Activated CD8-positive, alpha-beta memory T cell treated with anti-CD3 and anti-CD28 coated beads for 36 hours (primary cell): ENCODE results near the gene CRYBG1. TPM values are rescaled to one million over a fixed set of nuclear protein-coding genes. Genes with fewer than 3 reads are reported as not detected.

ENCODE experiments used
- CTCF ChIA-PET: fragments of 350-600 bp; sonication (Branson Sonifier 250); formaldehyde crosslinking; loops from one replicate; lab custom pipeline; 2021; ENCODE audit warnings: antibody characterized with exemption; lab: Charles Lee
- POLR2A ChIA-PET: fragments of 350-600 bp; sonication (Branson Sonifier 250); formaldehyde crosslinking; loops from one replicate; lab custom pipeline; 2021; ENCODE audit warnings: antibody characterized with exemption; lab: Charles Lee
- total RNA-seq, 2 experiments: library from RNA; stranded (reverse); gene quantifications; one replicate each; pipeline ENCODE4 v1.2.3, GENCODE V29; 2021

The CRYBG1 gene
- total RNA-seq, 2 experiments from 2014 or later, result 31.8 to 32.3 TPM

GRCh38 chr6:106512048-106512967 is 151.8 kb downstream of the CRYBG1 start:
- ChIA-PET CTCF (interaction anchor here (0.6 to 4.4 kb wide), 19 partner anchors 9 to 486 kb away, joined by 3 to 31 read pairs (median 4); no protein-coding TSS in a partner anchor), POLR2A (interaction anchor here (0.6 to 2.6 kb wide), 9 partner anchors 9 to 187 kb away, joined by 3 to 26 read pairs (median 3); partner anchors contain the start of gene ATG5)

DNA sequence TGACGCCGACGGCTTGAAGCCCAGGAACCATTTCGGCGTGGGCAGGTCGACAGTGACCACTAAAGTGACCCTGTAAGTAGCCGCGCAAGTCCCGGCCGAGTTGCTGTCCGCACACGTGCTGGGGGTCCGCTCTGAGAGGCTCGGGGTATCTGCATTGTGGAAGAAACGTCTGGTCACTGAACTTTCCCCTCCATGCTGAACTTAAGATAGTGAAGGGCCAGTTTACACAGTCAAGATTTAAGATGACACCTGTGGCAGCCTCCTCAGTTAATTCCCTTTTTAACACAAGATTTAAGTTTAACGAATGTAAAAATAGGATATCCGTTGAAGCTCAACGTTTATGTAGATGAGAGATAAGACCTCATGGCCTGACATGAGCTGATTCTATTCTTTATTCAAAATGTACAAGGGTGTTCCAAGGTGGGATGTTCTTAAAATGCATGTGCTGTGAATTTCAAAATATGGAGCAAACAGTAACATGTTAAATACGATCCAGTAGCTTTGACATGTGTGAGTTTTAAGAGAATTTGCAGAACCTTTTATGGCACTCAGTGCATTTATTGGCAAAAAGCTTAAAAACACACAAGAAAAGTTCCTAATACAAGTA is 152.6 kb downstream of the CRYBG1 start:
- CTCF ChIA-PET, result interaction anchor here (0.9 to 4.4 kb wide), 15 partner anchors 8 to 72 kb away, joined by 3 to 31 read pairs (median 5); no protein-coding TSS in a partner anchor
- POLR2A ChIA-PET, result interaction anchor here (0.6 to 2.6 kb wide), 8 partner anchors 9 to 188 kb away, joined by 3 to 26 read pairs (median 3); partner anchors contain the start of gene ATG5

DNA sequence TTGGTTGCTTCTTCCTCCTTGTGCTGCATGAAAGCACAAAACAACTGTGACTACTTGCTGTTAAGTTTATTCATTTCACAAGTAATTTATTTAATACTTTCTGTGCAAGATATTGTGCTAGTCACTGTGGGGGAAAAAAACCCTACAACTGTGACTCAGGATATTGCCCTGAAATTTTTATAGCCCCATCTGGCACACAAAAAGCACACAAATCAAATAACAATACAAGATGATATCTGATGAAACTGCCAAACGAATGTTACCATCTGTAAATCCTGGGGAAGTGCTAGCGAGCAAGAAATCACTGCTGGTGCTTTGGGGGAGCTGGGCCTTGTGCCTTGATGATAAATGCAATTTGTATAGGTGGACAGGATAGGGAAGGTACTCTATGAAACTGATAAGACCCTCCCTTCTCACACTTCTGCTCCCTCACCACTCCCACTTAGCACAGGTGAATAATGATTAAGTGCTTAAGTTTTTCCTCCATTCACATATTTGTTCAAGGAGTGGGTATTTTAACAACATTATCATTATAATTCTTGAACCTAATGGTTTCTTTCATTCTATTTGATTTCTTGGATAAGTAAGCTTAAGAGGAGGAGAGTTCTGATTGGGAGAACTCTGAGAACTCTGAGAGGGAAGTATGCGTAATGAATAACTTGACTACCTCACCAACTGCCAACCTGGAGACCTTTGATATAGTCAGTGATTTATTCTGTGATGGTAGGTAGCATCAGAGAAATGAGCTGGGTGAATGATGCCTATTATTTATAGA is 153.5 kb downstream of the CRYBG1 start:
- ChIA-PET CTCF (interaction anchor here (0.9 to 4.4 kb wide), 6 partner anchors 9 to 69 kb away, joined by 3 to 19 read pairs (median 4); no protein-coding TSS in a partner anchor), POLR2A (interaction anchor here (1.0 kb wide), 1 partner anchor 33 kb away, joined by 3 read pairs; no protein-coding TSS in a partner anchor)

DNA sequence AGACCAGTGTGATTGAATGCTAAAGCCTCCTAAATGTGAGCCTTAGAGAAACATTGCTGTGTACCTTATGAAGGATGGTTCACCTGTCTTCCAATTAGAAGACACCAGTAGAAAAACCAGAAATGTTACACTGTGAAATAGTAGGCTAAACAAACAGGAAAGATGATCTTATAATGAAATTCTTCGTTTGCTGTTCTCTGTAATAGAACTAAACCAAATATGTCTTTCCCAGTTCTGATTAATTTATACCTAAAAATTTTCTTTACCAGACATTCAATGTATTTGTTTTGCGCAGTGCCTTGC is 154.0 kb downstream of the CRYBG1 start:
- ChIA-PET POLR2A (no interaction called here), CTCF (interaction anchor here (1.0 to 4.4 kb wide), 4 partner anchors 8 to 69 kb away, joined by 3 to 19 read pairs (median 8); no protein-coding TSS in a partner anchor)

- POLR2A ChIA-PET, result interaction anchor here (0.6 kb wide), 1 partner anchor 520 kb away, joined by 3 read pairs; no protein-coding TSS in a partner anchor
- CTCF ChIA-PET, result interaction anchor here (1.0 kb wide), 1 partner anchor 42 kb away, joined by 3 read pairs; no protein-coding TSS in a partner anchor
Observed at GRCh38 chr6:106515582-106515981, 155.1 kb downstream of the CRYBG1 start.

GRCh38 chr6:106516616-106517015 is 156.1 kb downstream of the CRYBG1 start:
- POLR2A ChIA-PET, result no interaction called here
- CTCF ChIA-PET, result interaction anchor here (1.0 kb wide), 2 partner anchors 18 to 43 kb away, joined by 3 to 4 read pairs; no protein-coding TSS in a partner anchor

GRCh38 chr6:106517706-106518105 is 157.2 kb downstream of the CRYBG1 start:
- POLR2A ChIA-PET, result no interaction called here
- CTCF ChIA-PET, result no interaction called here

DNA sequence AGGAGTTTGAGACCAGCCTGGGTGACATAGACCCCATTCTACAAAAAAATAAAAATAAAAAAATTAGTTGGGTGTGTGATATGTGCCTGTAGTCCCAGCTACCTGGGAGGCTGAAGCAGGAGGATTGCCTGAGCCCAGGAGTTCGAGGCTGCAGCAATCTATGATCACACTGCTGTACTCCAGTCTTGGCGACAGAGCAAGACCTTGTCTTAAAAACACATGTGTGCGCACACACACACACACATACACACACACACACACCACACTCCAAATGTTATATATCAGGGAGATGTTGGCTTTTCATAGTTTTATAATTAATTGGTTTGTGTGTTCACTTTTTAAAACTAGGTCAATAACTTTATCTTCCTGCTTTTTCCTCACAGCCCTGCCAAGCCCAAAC is 158.2 kb downstream of the CRYBG1 start:
- CTCF ChIA-PET, result interaction anchor here (1.1 to 4.3 kb wide), 3 partner anchors 7 to 47 kb away, joined by 5 to 31 read pairs (median 18); no protein-coding TSS in a partner anchor
- POLR2A ChIA-PET, result interaction anchor here (1.0 to 2.9 kb wide), 2 partner anchors 16 to 34 kb away, joined by 3 to 17 read pairs; no protein-coding TSS in a partner anchor

DNA sequence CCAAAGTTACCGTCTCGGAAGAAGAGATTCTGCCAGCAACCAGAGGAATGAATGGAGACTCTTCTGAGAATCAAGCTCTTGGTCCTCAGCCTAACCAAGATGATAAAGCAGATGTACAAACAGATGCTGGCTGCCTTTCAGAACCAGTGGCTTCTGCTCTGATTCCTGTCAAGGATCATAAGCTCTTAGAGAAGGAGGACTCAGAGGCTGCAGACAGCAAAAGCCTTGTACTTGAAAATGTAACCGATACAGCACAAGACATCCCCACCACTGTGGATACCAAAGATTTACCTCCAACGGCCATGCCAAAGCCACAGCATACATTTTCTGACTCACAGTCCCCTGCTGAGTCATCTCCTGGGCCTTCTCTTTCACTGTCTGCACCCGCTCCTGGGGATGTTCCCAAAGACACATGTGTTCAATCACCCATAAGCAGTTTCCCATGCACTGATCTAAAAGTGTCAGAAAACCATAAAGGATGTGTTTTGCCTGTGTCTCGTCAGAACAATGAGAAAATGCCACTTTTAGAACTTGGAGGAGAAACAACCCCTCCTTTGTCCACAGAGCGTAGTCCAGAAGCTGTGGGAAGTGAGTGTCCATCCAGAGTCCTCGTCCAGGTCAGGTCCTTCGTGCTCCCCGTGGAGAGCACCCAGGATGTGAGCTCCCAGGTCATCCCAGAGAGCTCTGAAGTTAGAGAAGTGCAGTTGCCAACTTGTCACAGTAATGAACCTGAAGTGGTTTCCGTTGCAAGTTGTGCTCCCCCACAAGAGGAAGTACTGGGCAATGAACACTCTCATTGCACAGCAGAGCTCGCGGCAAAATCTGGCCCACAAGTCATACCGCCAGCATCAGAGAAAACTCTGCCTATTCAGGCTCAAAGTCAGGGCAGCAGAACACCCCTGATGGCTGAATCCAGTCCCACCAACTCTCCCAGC is 159.2 kb downstream of the CRYBG1 start:
- ChIA-PET CTCF (interaction anchor here (1.0 to 4.3 kb wide), 5 partner anchors 8 to 46 kb away, joined by 3 to 31 read pairs (median 10); no protein-coding TSS in a partner anchor), POLR2A (interaction anchor here (0.6 to 2.9 kb wide), 4 partner anchors 15 to 33 kb away, joined by 3 to 17 read pairs (median 4); no protein-coding TSS in a partner anchor)

DNA sequence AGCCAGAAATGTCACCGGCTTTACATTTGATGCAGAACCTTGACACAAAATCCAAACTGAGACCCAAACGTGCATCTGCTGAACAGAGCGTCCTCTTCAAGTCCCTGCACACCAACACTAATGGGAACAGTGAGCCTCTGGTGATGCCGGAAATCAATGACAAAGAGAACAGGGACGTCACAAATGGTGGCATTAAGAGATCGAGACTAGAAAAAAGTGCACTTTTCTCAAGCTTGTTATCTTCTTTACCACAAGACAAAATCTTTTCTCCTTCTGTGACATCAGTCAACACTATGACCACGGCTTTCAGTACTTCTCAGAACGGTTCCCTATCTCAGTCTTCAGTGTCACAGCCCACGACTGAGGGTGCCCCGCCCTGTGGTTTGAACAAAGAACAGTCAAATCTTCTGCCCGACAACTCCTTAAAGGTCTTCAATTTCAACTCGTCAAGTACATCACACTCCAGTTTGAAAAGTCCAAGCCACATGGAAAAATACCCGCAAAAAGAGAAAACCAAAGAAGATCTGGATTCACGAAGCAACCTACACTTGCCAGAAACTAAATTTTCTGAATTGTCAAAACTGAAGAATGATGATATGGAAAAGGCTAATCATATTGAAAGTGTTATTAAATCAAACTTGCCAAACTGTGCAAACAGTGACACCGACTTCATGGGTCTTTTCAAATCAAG is 160.3 kb downstream of the CRYBG1 start:
- ChIA-PET POLR2A (interaction anchor here (0.5 to 2.9 kb wide), 5 partner anchors 9 to 32 kb away, joined by 3 to 26 read pairs (median 6); no protein-coding TSS in a partner anchor), CTCF (interaction anchor here (0.7 to 4.3 kb wide), 5 partner anchors 9 to 186 kb away, joined by 3 to 31 read pairs (median 10); no protein-coding TSS in a partner anchor)

- POLR2A ChIA-PET, result interaction anchor here (0.9 to 2.9 kb wide), 3 partner anchors 10 to 24 kb away, joined by 3 to 26 read pairs (median 4); no protein-coding TSS in a partner anchor
- CTCF ChIA-PET, result interaction anchor here (0.9 to 4.3 kb wide), 7 partner anchors 9 to 44 kb away, joined by 3 to 31 read pairs (median 4); no protein-coding TSS in a partner anchor
Observed at GRCh38 chr6:106522562-106523250, 162.2 kb downstream of the CRYBG1 start.

DNA sequence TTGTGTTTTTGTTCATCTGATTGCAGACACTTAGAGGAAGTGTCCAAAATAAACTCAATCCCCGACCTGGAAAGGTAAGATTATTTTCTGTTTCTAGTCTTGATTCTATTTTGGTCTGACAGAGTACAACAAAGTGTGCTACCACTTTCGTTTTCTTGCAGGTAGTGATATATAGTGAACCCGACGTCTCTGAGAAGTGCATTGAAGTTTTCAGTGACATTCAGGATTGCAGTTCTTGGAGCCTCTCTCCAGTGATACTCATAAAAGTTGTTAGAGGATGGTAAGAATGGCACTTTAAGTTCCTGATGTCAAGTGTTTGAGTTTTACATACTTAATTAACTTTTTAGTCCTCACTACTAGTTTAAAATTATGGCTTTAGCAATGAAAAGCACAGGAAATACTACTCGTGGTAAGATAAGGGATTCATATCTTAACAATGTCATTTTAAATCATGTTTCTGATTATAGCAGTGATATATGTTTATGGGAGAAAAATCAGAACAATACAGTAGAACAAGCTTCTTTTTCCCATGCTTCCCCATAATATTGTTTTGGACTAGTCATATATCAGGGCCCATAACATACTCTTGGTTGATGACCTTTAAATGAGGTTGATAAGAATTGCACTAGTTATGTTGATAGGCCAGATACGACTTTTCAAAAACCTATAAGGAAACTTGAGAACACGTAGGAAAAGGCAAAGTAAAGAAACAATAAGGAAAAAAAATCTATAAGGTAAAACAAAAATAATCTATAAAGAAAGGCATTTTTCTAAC is 164.8 kb downstream of the CRYBG1 start:
- ChIA-PET POLR2A (interaction anchor here (1.3 kb wide), 1 partner anchor 9 kb away, joined by 4 read pairs; no protein-coding TSS in a partner anchor), CTCF (interaction anchor here (1.2 kb wide), 1 partner anchor 39 kb away, joined by 3 read pairs; no protein-coding TSS in a partner anchor)

DNA sequence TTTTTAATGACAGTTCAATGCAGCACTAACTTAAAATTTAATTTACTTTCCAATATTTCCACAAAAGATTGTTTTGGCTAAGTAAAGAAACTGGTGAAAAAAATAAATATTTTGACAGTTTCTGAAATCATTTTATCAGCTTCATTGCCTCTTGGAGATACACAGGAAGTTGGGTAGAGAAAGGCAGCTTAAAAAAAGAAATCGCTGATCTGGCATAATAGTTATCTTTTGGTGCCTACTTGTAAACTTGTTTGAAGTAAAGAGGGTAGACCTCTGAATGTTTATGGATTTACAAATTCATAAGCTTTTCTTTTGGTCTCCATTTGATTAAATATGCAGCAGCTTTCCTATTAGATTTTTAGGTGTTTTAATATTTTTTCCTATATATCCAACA is 165.4 kb downstream of the CRYBG1 start:
- ChIA-PET CTCF (no interaction called here), POLR2A (interaction anchor here (0.5 to 1.3 kb wide), 2 partner anchors 9 to 533 kb away, joined by 3 to 4 read pairs; no protein-coding TSS in a partner anchor)

- POLR2A ChIA-PET, result no interaction called here
- CTCF ChIA-PET, result interaction anchor here (0.6 to 0.7 kb wide), 4 partner anchors 18 to 469 kb away, joined by 3 to 5 read pairs (median 4); no protein-coding TSS in a partner anchor
Observed at GRCh38 chr6:106527117-106527516, 166.6 kb downstream of the CRYBG1 start.

DNA sequence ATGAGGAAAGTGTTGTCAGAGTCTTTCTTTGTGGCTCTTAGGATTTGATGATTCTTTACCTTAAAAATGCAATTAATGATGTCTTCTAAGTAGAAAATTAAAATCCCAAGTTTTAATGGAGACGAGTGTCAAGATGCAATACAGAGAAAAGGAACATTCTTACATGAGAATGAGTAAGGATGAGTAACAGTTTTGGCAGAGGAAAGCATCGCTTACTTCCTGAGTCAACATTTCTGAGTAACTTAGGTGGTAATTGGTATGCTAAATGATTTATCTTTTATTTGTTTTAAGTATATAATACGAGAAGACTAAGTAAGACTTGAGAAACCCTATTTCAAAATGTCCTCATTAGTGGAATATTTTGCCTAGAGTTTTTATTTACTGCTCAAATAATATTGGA is 167.5 kb downstream of the CRYBG1 start:
- ChIA-PET POLR2A (no interaction called here), CTCF (interaction anchor here (0.6 to 1.5 kb wide), 2 partner anchors 15 to 468 kb away, joined by 3 to 6 read pairs; no protein-coding TSS in a partner anchor)
